ENCODE data around the gene GPR65. TPM values are rescaled to one million over a fixed set of nuclear protein-coding genes. Genes with fewer than 3 reads are reported as not detected.
A peak's percentile ranks its signal among the peaks of the same experiment; 100 is the strongest.
"Not testable (repeated sequence)": the region's sequence is repeated elsewhere in the genome, so short reads cannot be mapped to it uniquely, and the experiment has no call there.

The GPR65 gene
- total RNA-seq, 1 donor from 2014 or later, result 2.4 TPM

- DNase-seq (ENCODE audit: low spot score), result no peak
These were observed 364 bp upstream of the GPR65 start for GRCh38 chr14:88004506-88005036.

- no peak for DNase-seq (ENCODE audit: low spot score)
These were observed 1.3 kb downstream of the GPR65 start for GRCh38 chr14:88005978-88006851.

- no peak for DNase-seq (ENCODE audit: low spot score)
These were observed 2.7 kb downstream of the GPR65 start for GRCh38 chr14:88007608-88008007.

- DNase-seq (ENCODE audit: low spot score), result no peak
These were observed 3.3 kb downstream of the GPR65 start for GRCh38 chr14:88008039-88008742.

- no peak for DNase-seq (ENCODE audit: low spot score)
These were observed 4.6 kb downstream of the GPR65 start for GRCh38 chr14:88009486-88009885.

- DNase-seq (ENCODE audit: low spot score), result no peak
These were observed 5.4 kb downstream of the GPR65 start for GRCh38 chr14:88010331-88010730.

- DNase-seq (ENCODE audit: low spot score), result no peak
These were observed 7.6 kb downstream of the GPR65 start for GRCh38 chr14:88012495-88012894.

GRCh38 chr14:88013750-88014349 lies 8.9 kb downstream of the GPR65 start:
- DNase-seq (ENCODE audit: low spot score), result peak; percentile 76

GRCh38 chr14:88016768-88017167 lies 11.8 kb downstream of the GPR65 start:
- DNase-seq (ENCODE audit: low spot score), result no peak

- no peak for DNase-seq (ENCODE audit: low spot score)
These were observed 12.6 kb downstream of the GPR65 start for GRCh38 chr14:88017535-88017934.

- no peak for DNase-seq (ENCODE audit: low spot score)
These were observed 18.8 kb downstream of the GPR65 start for GRCh38 chr14:88023658-88024187.

- DNase-seq (ENCODE audit: low spot score), result not testable (repeated sequence)
These were observed 19.5 kb downstream of the GPR65 start for GRCh38 chr14:88024252-88025086.

GRCh38 chr14:88025313-88025712 lies 20.4 kb downstream of the GPR65 start:
- peak; percentile 24 for DNase-seq (ENCODE audit: low spot score)

- no peak for DNase-seq (ENCODE audit: low spot score)
These were observed 22.0 kb downstream of the GPR65 start for GRCh38 chr14:88026890-88027289.

GRCh38 chr14:88029500-88029899 lies 24.6 kb downstream of the GPR65 start:
- DNase-seq (ENCODE audit: low spot score), result no peak

GRCh38 chr14:88030079-88030478 lies 25.1 kb downstream of the GPR65 start:
- DNase-seq (ENCODE audit: low spot score), result no peak

GRCh38 chr14:88030892-88031291 lies 26.0 kb downstream of the GPR65 start:
- no peak for DNase-seq (ENCODE audit: low spot score)

- DNase-seq (ENCODE audit: low spot score), result no peak
These were observed 27.4 kb downstream of the GPR65 start for GRCh38 chr14:88032373-88032772.

- no peak for DNase-seq (ENCODE audit: low spot score)
These were observed 29.1 kb downstream of the GPR65 start for GRCh38 chr14:88034076-88034475.

- no peak for DNase-seq (ENCODE audit: low spot score)
These were observed 31.5 kb downstream of the GPR65 start for GRCh38 chr14:88036422-88036821.

GRCh38 chr14:88037325-88037724 lies 32.4 kb downstream of the GPR65 start:
- no peak for DNase-seq (ENCODE audit: low spot score)
